Skeletal muscle satellite cell (primary cell): ENCODE measurements around the gene CDKL4. TPM values are rescaled to one million over a fixed set of nuclear protein-coding genes. Genes with fewer than 3 reads are reported as not detected.
"Not testable (repeated sequence)": the region's sequence is repeated elsewhere in the genome, so short reads cannot be mapped to it uniquely, and the experiment has no call there.

Source experiments
- H3K27me3 ChIP-seq: 2 replicates; pipeline ENCODE4 v1.7.0; 2013; ENCODE audit warnings: low read length; ENCODE audit not compliant: control insufficient read depth, insufficient read depth
- H3K36me3 ChIP-seq: 2 replicates; pipeline ENCODE4 v1.7.0; 2013; ENCODE audit warnings: mild to moderate bottlenecking, control low read depth, low read length; ENCODE audit not compliant: insufficient read depth
- H3K4me1 ChIP-seq: 2 replicates; pipeline ENCODE4 v1.7.0; 2013; ENCODE audit warnings: low read length; ENCODE audit not compliant: control insufficient read depth, insufficient read depth
- H3K4me2 ChIP-seq: 2 replicates; pipeline ENCODE4 v1.7.0; 2013; ENCODE audit warnings: mild to moderate bottlenecking, low read length
- H3K4me3 ChIP-seq: 2 replicates; pipeline ENCODE4 v1.7.0; 2013; ENCODE audit warnings: low read length
- H3K9ac ChIP-seq: 2 replicates; pipeline ENCODE4 v1.7.0; 2013; ENCODE audit warnings: mild to moderate bottlenecking, low read depth, low read length, moderate library complexity
- H3K9me3 ChIP-seq: replicated peaks from 2 replicates; pipeline ENCODE4 v1.7.0; 2013; ENCODE audit warnings: mild to moderate bottlenecking, control low read depth, low read length
- small RNA-seq: library from RNA; depleted of rRNA; stranded (forward); fragments of <200 nt; gene quantifications from one replicate; pipeline ENCODE3, GENCODE V24; 2012

The CDKL4 gene

DNA sequence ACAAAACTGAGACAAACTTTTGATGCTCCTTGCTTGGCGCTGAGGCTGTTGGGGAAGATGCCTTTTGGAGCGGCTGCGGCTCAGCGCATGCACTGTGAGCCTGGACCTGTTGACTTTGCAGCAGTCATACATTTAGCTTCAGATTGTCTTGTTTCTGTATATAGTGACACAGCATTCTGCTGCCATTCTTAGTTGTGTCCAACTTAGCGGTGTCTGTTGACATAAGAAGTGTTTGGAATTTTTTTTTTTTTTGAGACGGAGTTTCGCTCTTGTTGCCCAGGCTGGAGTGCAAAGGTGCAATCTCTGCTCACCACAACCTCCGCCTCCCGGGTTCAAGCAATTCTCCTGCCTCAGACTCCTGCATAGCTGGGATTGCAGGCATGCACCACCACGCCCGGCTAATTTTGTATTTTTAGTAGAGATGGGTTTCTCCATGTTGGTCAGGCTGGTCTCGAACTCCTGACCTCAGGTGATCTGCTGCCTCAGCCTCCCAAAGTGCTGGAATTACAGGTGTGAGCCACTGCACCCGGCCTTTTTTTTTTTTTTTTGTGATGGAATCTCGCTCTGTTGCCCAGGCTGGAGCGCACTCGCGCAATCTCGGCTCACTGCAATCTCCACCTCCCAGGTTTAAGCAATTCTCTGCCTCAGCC, 105.5 kb downstream of the CDKL4 start:
- not testable (repeated sequence) for H3K9ac ChIP-seq, H3K36me3 ChIP-seq, H3K27me3 ChIP-seq, H3K4me2 ChIP-seq, H3K4me3 ChIP-seq, H3K4me1 ChIP-seq, H3K9me3 ChIP-seq

- H3K4me1 ChIP-seq = no peaks in the 10 kb centered on the region
- no peaks in the 10 kb centered on the region for H3K9me3 ChIP-seq
- H3K9ac ChIP-seq = no peak overlapping the region
- H3K36me3 ChIP-seq = no peaks in the 10 kb centered on the region
- H3K4me3 ChIP-seq = no peak overlapping the region
- H3K27me3 ChIP-seq = no peaks in the 10 kb centered on the region
- no peak overlapping the region for H3K4me2 ChIP-seq
Observed at GRCh38 chr2:39136799-39137198, 107.0 kb downstream of the CDKL4 start.

DNA sequence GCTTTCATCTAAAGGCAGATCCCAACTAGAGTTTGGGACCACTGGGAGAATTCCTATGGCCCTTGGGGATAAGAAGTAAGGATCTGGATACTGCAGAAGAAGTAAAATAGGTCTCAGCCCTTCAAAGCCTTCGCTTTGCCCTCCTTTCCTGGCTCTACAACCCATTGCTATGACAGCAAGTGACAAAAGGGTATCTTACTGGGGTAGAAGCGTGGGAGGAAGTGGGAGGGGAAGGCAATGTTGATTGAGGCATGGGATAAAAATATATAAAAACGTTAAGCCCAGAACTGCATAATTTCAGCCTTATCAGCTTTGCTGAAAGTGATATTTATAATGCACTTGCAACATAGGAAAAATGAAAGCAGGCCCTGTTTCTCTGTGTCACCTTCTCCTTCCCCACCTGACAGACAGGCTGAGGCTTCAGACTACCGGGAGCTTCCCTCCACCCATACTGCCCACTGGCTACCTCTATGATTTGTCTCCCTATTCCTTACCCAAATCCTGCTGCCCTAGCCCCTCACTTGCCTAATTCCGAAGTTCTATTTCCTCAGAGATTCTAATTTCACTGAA, 108.0 kb downstream of the CDKL4 start:
- no peak overlapping the region for H3K9ac ChIP-seq
- H3K4me1 ChIP-seq = no peaks in the 10 kb centered on the region
- H3K9me3 ChIP-seq = no peaks in the 10 kb centered on the region
- H3K4me2 ChIP-seq = no peak overlapping the region
- H3K4me3 ChIP-seq = no peak overlapping the region
- no peaks in the 10 kb centered on the region for H3K27me3 ChIP-seq
- no peaks in the 10 kb centered on the region for H3K36me3 ChIP-seq

DNA sequence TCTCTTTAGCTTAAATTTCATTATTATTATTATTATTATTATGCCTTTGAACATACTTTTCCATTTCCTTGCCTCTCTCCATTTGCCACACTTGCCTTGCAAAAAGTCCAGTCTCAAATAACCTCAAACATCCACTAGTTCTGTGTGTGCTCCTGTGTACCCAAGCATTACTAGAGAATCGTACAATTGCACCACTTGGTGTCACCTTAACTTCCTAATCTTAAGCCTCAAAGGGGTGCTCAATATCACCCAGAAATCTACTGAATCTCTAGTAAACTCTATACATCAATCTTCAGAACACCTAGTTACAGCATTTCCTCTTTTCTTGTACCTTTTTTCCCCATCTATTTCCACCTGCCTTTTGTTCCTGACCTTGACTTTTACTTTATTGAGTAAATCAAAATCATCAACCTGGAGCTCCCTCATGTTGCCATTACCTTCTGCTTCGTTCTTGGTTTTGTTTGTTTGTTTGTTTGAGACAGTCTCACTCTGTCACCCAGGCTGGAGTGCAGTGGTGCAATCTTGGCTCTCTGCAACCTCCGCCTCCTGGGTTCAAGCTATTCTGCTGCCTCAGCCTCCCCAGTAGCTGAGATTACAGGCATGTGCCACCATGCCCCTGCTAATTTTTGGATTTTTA, 110.4 kb downstream of the CDKL4 start:
- Histone ChIP-seq H3K4me3 (no peak overlapping the region), H3K9ac (no peak overlapping the region), H3K27me3 (no peaks in the 10 kb centered on the region), H3K4me1 (no peaks in the 10 kb centered on the region), H3K36me3 (no peaks in the 10 kb centered on the region), H3K4me2 (no peak overlapping the region), H3K9me3 (no peaks in the 10 kb centered on the region)

DNA sequence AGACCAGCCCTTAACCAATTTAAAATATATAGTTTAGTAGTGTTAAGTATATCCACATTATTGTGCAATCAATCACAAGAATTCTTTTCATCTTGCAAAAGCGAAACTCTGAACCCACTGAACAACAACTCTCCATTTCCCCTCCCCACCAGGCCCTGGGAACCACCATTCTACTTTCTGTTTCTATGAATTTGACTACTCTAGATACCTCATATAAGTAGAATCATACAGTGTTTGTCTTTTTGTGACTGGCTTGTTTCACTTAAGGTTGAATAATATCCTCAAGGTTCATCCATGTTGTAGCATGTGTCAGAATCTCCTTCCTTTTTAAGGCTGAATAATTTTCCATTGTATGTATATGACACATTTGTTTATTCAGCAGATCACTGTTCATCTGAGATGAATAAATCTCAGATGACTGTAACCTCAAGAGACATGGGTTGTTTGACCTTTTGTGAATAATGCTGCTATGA, 114.8 kb downstream of the CDKL4 start:
- Histone ChIP-seq H3K4me3 (no peak overlapping the region), H3K4me1 (peaks cover 6% of the 10 kb centered on the region), H3K36me3 (no peaks in the 10 kb centered on the region)

DNA sequence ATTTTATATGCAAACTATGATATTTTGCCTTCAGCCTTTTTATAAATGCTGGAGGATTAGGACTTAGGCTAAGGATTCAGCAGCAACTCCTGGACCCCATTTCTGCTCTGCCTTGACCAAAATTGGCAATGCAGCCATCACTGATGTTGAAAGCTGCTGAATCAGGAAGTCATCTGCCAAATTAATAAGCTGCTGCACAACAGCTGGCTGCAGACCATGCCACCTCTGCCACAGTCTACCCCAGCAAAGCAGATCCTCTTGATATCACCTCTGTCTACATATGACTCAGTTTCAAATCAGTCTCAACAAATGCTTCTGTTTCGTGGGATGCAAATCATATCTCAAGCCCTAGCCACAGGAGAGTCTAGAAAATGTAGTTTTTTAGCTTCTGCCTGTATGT, 115.8 kb downstream of the CDKL4 start:
- Histone ChIP-seq H3K4me1 (peaks cover 10% of the 10 kb centered on the region), H3K36me3 (no peaks in the 10 kb centered on the region), H3K27me3 (no peaks in the 10 kb centered on the region), H3K9me3 (no peaks in the 10 kb centered on the region), H3K4me2 (no peak overlapping the region), H3K4me3 (no peak overlapping the region), H3K9ac (no peak overlapping the region)

More for the DNA sequence above, 114.8 kb downstream of the CDKL4 start:
- Histone ChIP-seq H3K9me3 (no peaks in the 10 kb centered on the region), H3K9ac (no peak overlapping the region), H3K27me3 (no peaks in the 10 kb centered on the region), H3K4me2 (no peak overlapping the region)

Small RNAs within 50 kb of the gene (small RNA-seq; reads per million reads assigned to genes)
- gene RF00019 = not detected
- not detected for gene RF00272
